Cardiac muscle cell (in vitro differentiated cells and primary cell): ENCODE measurements around the gene DPYSL3. TPM values are rescaled to one million over a fixed set of nuclear protein-coding genes. Genes with fewer than 3 reads are reported as not detected.
A peak's percentile ranks its signal among the peaks of the same experiment; 100 is the strongest.

ENCODE experiments used
- DNase-seq, 2 donors: peaks; one replicate each; pipeline versions ENCODE4 v3.0.0 to v3.0.0-alpha.2; 2010 to 2017; ENCODE audit warnings: low read depth in 1 of 2, low spot score in 1 of 2
- H3K27ac ChIP-seq: fragments of 200-600 bp; sonication (generic); 2 replicates; pipeline ENCODE4 v1.5.1; 2016
- H3K27me3 ChIP-seq: fragments of 200-600 bp; sonication (generic); 2 replicates; pipeline ENCODE4 v1.6.0; 2016; ENCODE audit warnings: control low read depth
- H3K36me3 ChIP-seq: fragments of 200-600 bp; sonication (generic); 2 replicates; pipeline ENCODE4 v1.5.1; 2016; ENCODE audit warnings: control low read depth
- H3K4me1 ChIP-seq: fragments of 200-600 bp; sonication (generic); 2 replicates; pipeline ENCODE4 v1.8.1; 2017; ENCODE audit warnings: low read depth, mild to moderate bottlenecking, mixed run types
- H3K4me3 ChIP-seq: fragments of 200-600 bp; sonication (generic); 2 replicates; pipeline ENCODE4 v1.5.1; 2016; ENCODE audit warnings: mild to moderate bottlenecking
- H3K9me3 ChIP-seq: fragments of 200-600 bp; sonication (generic); 2 replicates; pipeline ENCODE4 v1.5.1; 2017; ENCODE audit warnings: low read depth, mild to moderate bottlenecking, control low read depth
- CTCF ChIP-seq: IDR thresholded peaks from 2 replicates; pipeline ENCODE4 v1.5.1; 2012; ENCODE audit warnings: low read depth, mild to moderate bottlenecking, low read length
- polyA plus RNA-seq: library from polyadenylated mRNA; unstranded; fragments of >200 nt; fragmentation: Nextera tagmentation; extraction: Ambion mirVana; gene quantifications from 2 replicates; pipeline ENCODE4 v1.2.1, GENCODE V29; 2016
- total RNA-seq: library from RNA; depleted of rRNA; stranded (reverse); fragments of >200 nt; gene quantifications from 2 replicates; pipeline ENCODE4 v1.2.3, GENCODE V29; 2016

The DPYSL3 gene
- total and polyA plus RNA-seq, 2 experiments from 2014 or later, result 86.3 to 129 TPM

GRCh38 chr5:147451193-147451592 is 58.7 kb downstream of the DPYSL3 start:
- no peak for DNase-seq
- Histone ChIP-seq H3K27me3 (no peaks in the 10 kb centered on the region), H3K4me1 (peaks cover 41% of the 10 kb centered on the region), H3K4me3 (peak overlapping the region; percentile 74), H3K9me3 (no peaks in the 10 kb centered on the region), H3K27ac (no peak overlapping the region), H3K36me3 (no peaks in the 10 kb centered on the region)
- TF ChIP-seq CTCF, result no peak

- Histone ChIP-seq H3K9me3 (no peaks in the 10 kb centered on the region), H3K4me3 (no peak overlapping the region), H3K27me3 (no peaks in the 10 kb centered on the region), H3K4me1 (peaks cover 39% of the 10 kb centered on the region), H3K27ac (no peak overlapping the region), H3K36me3 (no peaks in the 10 kb centered on the region)
- TF ChIP-seq CTCF, result no peak
- no peak for DNase-seq
Measured at GRCh38 chr5:147450606-147451005, 59.3 kb downstream of the DPYSL3 start.

GRCh38 chr5:147448766-147449165 is 61.1 kb downstream of the DPYSL3 start:
- peaks cover 26% of the 10 kb centered on the region for H3K4me1 ChIP-seq
- no peaks in the 10 kb centered on the region for H3K27me3 ChIP-seq
- DNase-seq, result no peak
- H3K9me3 ChIP-seq, result no peaks in the 10 kb centered on the region
- H3K27ac ChIP-seq, result peak overlapping the region; percentile 21
- no peak overlapping the region for H3K4me3 ChIP-seq
- H3K36me3 ChIP-seq, result no peaks in the 10 kb centered on the region
- TF ChIP-seq CTCF, result no peak

GRCh38 chr5:147446523-147446922 is 63.3 kb downstream of the DPYSL3 start:
- H3K27ac ChIP-seq, result no peak overlapping the region
- H3K36me3 ChIP-seq, result no peaks in the 10 kb centered on the region
- DNase-seq, result no peak
- H3K27me3 ChIP-seq, result no peaks in the 10 kb centered on the region
- peaks cover 23% of the 10 kb centered on the region for H3K4me1 ChIP-seq
- no peak for TF ChIP-seq CTCF
- no peak overlapping the region for H3K4me3 ChIP-seq
- H3K9me3 ChIP-seq, result no peaks in the 10 kb centered on the region

- Histone ChIP-seq H3K4me1 (peaks cover 17% of the 10 kb centered on the region), H3K9me3 (no peaks in the 10 kb centered on the region), H3K4me3 (no peak overlapping the region), H3K27ac (no peak overlapping the region), H3K36me3 (no peaks in the 10 kb centered on the region), H3K27me3 (no peaks in the 10 kb centered on the region)
- no peak for DNase-seq
- TF ChIP-seq CTCF, result no peak
Measured at GRCh38 chr5:147445917-147446316, 64.0 kb downstream of the DPYSL3 start.

- H3K36me3 ChIP-seq, result no peaks in the 10 kb centered on the region
Measured at GRCh38 chr5:147445090-147445489, 64.8 kb downstream of the DPYSL3 start.

More at GRCh38 chr5:147445090-147445489, 64.8 kb downstream of the DPYSL3 start:
- Histone ChIP-seq H3K27me3 (no peaks in the 10 kb centered on the region), H3K4me3 (no peak overlapping the region), H3K9me3 (no peaks in the 10 kb centered on the region), H3K4me1 (peaks cover 17% of the 10 kb centered on the region), H3K27ac (no peak overlapping the region)
- TF ChIP-seq CTCF, result no peak
- DNase-seq, result no peak
